Esophagus squamous epithelium (tissue), 5 donors: ENCODE measurements around the gene RCL1. TPM values are rescaled to one million over a fixed set of nuclear protein-coding genes. Genes with fewer than 3 reads are reported as not detected.

Experiments used
- DNase-seq: peaks from one replicate; lab custom pipeline; 2025; lab: John Stamatoyannopoulos, UW
- H3K27ac ChIP-seq, 4 donors: fragments of 200-600 bp; sonication (generic); one replicate each; pipeline ENCODE4 v1.5.1; 2016 to 2019; ENCODE audit warnings: mild to moderate bottlenecking in 1 of 4
- H3K27me3 ChIP-seq, 4 donors: fragments of 200-600 bp; sonication (generic); 1 replicate in 3 of 4; 2 replicates in 1 of 4; pipeline versions ENCODE4 v1.5.1 to v1.6.0; 2017 to 2021; ENCODE audit warnings: antibody characterized with exemption in 1 of 4
- H3K36me3 ChIP-seq, 3 donors: fragments of 200-600 bp; sonication (generic); one replicate each; pipeline ENCODE4 v1.5.1; 2016 to 2019
- H3K4me1 ChIP-seq, 3 donors: fragments of 200-600 bp; sonication (generic); one replicate each; pipeline ENCODE4 v1.5.1; 2017 to 2019
- H3K4me3 ChIP-seq, 4 donors: fragments of 200-600 bp; sonication (generic); 1 replicate in 3 of 4; 2 replicates in 1 of 4; pipeline ENCODE4 v1.5.1; 2016 to 2019; ENCODE audit warnings: mild to moderate bottlenecking in 2 of 4, moderate library complexity in 1 of 4
- H3K9me3 ChIP-seq, 3 donors: fragments of 200-600 bp; sonication (generic); one replicate each; pipeline ENCODE4 v1.5.1; 2016 to 2019
- CTCF ChIP-seq, 6 experiments: fragments of 450-650 bp in 4 of 6; fragments of 200-600 bp in 2 of 6; sonication (generic) in 2 of 6; IDR thresholded peaks; one replicate each; pipeline ENCODE4 v1.5.1; 2016 to 2019; ENCODE audit warnings: antibody characterized with exemption in 6 of 6, mild to moderate bottlenecking in 4 of 6, moderate library complexity in 4 of 6
- POLR2A ChIP-seq, 4 donors: fragments of 450-650 bp; IDR thresholded peaks; one replicate each; pipeline ENCODE4 v1.6.1; 2017; ENCODE audit warnings: antibody characterized with exemption in 4 of 4, mild to moderate bottlenecking in 4 of 4, moderate library complexity in 3 of 4
- WGBS, 2 donors: methylation state at CpG; one replicate each; pipeline ENCODE4 v1.1.5; 2018; 5-methylcytosine and 5-hydroxymethylcytosine counted together
- intact Hi-C: fragments of 100-400 bp; cut with DNase I; formaldehyde crosslinking; loops from one replicate; pipeline ENCODE4 v1.15.0; 2022
- total RNA-seq, 4 donors: library from RNA; depleted of rRNA; stranded (reverse); fragments of >200 nt; gene quantifications; one replicate each; pipeline ENCODE4 v1.1.0, GENCODE V29; 2016
- donor health status: DM: yes; HTN: yes; CAD: no.

Gene RCL1
- total RNA-seq, 4 donors from 2014 or later, result 13.8 to 28.0 (median 16.5) TPM

GRCh38 chr9:4828761-4829160, 36.0 kb downstream of the RCL1 start:
- Histone ChIP-seq H3K27me3 (no peaks in the 10 kb centered on the region), H3K36me3 (peaks cover 0 to 21% (median 0%) of the 10 kb centered on the region in 3 donors), H3K27ac (no peak overlapping the region), H3K9me3 (no peaks in the 10 kb centered on the region), H3K4me3 (no peak overlapping the region), H3K4me1 (peaks cover 0 to 11% (median 0%) of the 10 kb centered on the region in 3 donors)
- TF ChIP-seq POLR2A (IDR thresholded peaks at IDR 0.05), result no peak
- TF ChIP-seq CTCF (IDR thresholded peaks at IDR 0.05), result no peak
- intact Hi-C loops, result no loop called here
- 63 to 65% methylated on average over 2 of the region's 2 CpGs for WGBS, 2 donors
- no peak for DNase-seq

GRCh38 chr9:4829969-4830368, 37.2 kb downstream of the RCL1 start:
- peaks cover 0 to 11% (median 0%) of the 10 kb centered on the region in 3 donors for H3K4me1 ChIP-seq
- 47 to 50% methylated on average over 1 of the region's 1 CpG for WGBS, 2 donors
- H3K27ac ChIP-seq, result no peak overlapping the region
- H3K9me3 ChIP-seq, result no peaks in the 10 kb centered on the region
- TF ChIP-seq CTCF (IDR thresholded peaks at IDR 0.05), result no peak
- TF ChIP-seq POLR2A (IDR thresholded peaks at IDR 0.05), result no peak
- intact Hi-C loops, result no loop called here
- no peaks in the 10 kb centered on the region for H3K27me3 ChIP-seq
- no peak for DNase-seq
- H3K36me3 ChIP-seq, result peaks cover 0 to 31% (median 0%) of the 10 kb centered on the region in 3 donors
- no peak overlapping the region for H3K4me3 ChIP-seq

GRCh38 chr9:4830699-4831098, 38.0 kb downstream of the RCL1 start:
- Histone ChIP-seq H3K9me3 (no peaks in the 10 kb centered on the region), H3K36me3 (peaks cover 0 to 38% (median 0%) of the 10 kb centered on the region in 3 donors), H3K27ac (no peak overlapping the region), H3K4me3 (no peak overlapping the region), H3K4me1 (peaks cover 0 to 11% (median 0%) of the 10 kb centered on the region in 3 donors), H3K27me3 (no peaks in the 10 kb centered on the region)
- intact Hi-C loops, result no loop called here
- WGBS, 2 donors, result 40 to 70% methylated on average over 2 to 4 of the region's 5 CpGs
- TF ChIP-seq POLR2A (IDR thresholded peaks at IDR 0.05) (no peak), CTCF (IDR thresholded peaks at IDR 0.05) (no peak)
- no peak for DNase-seq

- no peak for TF ChIP-seq CTCF (IDR thresholded peaks at IDR 0.05)
- DNase-seq, result no peak
- Histone ChIP-seq H3K27me3 (no peaks in the 10 kb centered on the region), H3K9me3 (no peaks in the 10 kb centered on the region), H3K4me3 (no peak overlapping the region), H3K4me1 (peaks cover 0 to 11% (median 0%) of the 10 kb centered on the region in 3 donors), H3K36me3 (peaks cover 0 to 38% (median 0%) of the 10 kb centered on the region in 3 donors), H3K27ac (no peak overlapping the region)
- intact Hi-C loops, result no loop called here
- 79 to 85% methylated on average over 4 of the region's 5 CpGs for WGBS, 2 donors
Observed at GRCh38 chr9:4831119-4831518, 38.4 kb downstream of the RCL1 start.

GRCh38 chr9:4831944-4832343, 39.2 kb downstream of the RCL1 start:
- TF ChIP-seq CTCF (IDR thresholded peaks at IDR 0.05) (no peak), POLR2A (IDR thresholded peaks at IDR 0.05) (no peak)
- Histone ChIP-seq H3K36me3 (peaks cover 0 to 38% (median 0%) of the 10 kb centered on the region in 3 donors), H3K9me3 (no peaks in the 10 kb centered on the region), H3K4me3 (no peak overlapping the region), H3K27me3 (no peaks in the 10 kb centered on the region), H3K4me1 (peaks cover 0 to 17% (median 0%) of the 10 kb centered on the region in 3 donors), H3K27ac (no peak overlapping the region)
- DNase-seq, result no peak
- intact Hi-C loops, result no loop called here
- WGBS, 2 donors, result 87 to 97% methylated on average over 3 of the region's 3 CpGs
